ENCODE measurements around the gene KCNQ5. TPM values are rescaled to one million over a fixed set of nuclear protein-coding genes. Genes with fewer than 3 reads are reported as not detected.

KCNQ5 gene
- total and polyA plus RNA-seq, 10 of the 15 experiments (the other 5 are each of a cell fraction or from before 2014, with no cell fraction given), result 0.60 to 16.2 (median 3.2) TPM

DNA sequence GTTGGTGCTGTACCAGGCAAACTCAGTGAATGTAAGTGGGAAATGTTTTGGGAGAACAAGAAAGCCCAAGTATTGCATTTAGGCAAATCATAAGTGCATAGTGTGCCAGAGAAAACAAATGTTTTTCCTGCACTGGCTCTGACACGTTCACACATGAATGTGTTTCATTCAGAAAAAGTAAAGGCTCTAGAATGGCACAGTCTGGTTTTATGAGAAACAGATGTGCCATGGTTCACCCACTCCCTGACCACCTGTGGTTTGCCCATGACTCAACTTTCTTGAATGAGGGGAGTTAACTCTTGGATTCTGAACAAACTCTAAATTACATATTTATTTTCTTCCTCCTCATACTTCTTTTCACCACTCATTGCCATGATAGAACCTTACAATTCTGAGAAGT, 126.9 kb downstream of the KCNQ5 start:
- CTCF ChIA-PET, result interaction anchor here (1.3 kb wide), 1 partner anchor 121 kb away, joined by 3 read pairs; no protein-coding TSS in a partner anchor
- BruUV-seq (replicated peaks), result no TSS peak
- no peak for FAIRE-seq

GRCh38 chr6:72755752-72756151, 133.9 kb downstream of the KCNQ5 start:
- Histone ChIP-seq H3K4me1 (ENCODE audit: control insufficient read depth, insufficient read depth, low read length) (no peaks in the 10 kb centered on the region; the same call in 1 of the 2 replicates), H4K20me1 (ENCODE audit: control insufficient read depth, insufficient read depth) (no peaks in the 10 kb centered on the region), H2AFZ (ENCODE audit: control insufficient read depth, low read depth, low read length) (no peak overlapping the region), H3K9ac (ENCODE audit: control insufficient read depth, insufficient read depth, low read length) (no peak overlapping the region), H3K36me3 (ENCODE audit: control insufficient read depth in 2 of 2, insufficient read depth in 2 of 2, low read length in 1 of 2) (no peaks in the 10 kb centered on the region), H3K4me2 (ENCODE audit: control insufficient read depth, insufficient read depth) (no peak overlapping the region), H3K27me3 (replicated peaks in 1 of 2; ENCODE audit: control insufficient read depth in 2 of 2, insufficient read depth in 2 of 2, low read length in 1 of 2) (no peaks in the 10 kb centered on the region), H3K9me3 (replicated peaks; ENCODE audit: control insufficient read depth, insufficient read depth, low read length) (no peaks in the 10 kb centered on the region), H3K4me3 (no peak overlapping the region), H3K79me2 (ENCODE audit: control insufficient read depth, insufficient read depth, low read length) (peaks cover 1% of the 10 kb centered on the region; the same call in 1 of the 2 replicates), H3K27ac (ENCODE audit: control insufficient read depth, insufficient read depth) (no peak overlapping the region)
- ChIA-PET RAD21 (ENCODE audit: unreplicated experiment) (interaction anchor here (0.9 kb wide), 1 partner anchor 107 kb away, joined by 3 read pairs; no protein-coding TSS in a partner anchor), POLR2A (no interaction called here), CTCF (no interaction called here), SMC1A (ENCODE audit: uncharacterized antibody, unreplicated experiment) (no interaction called here)
- TF ChIP-seq, protein P1, sequence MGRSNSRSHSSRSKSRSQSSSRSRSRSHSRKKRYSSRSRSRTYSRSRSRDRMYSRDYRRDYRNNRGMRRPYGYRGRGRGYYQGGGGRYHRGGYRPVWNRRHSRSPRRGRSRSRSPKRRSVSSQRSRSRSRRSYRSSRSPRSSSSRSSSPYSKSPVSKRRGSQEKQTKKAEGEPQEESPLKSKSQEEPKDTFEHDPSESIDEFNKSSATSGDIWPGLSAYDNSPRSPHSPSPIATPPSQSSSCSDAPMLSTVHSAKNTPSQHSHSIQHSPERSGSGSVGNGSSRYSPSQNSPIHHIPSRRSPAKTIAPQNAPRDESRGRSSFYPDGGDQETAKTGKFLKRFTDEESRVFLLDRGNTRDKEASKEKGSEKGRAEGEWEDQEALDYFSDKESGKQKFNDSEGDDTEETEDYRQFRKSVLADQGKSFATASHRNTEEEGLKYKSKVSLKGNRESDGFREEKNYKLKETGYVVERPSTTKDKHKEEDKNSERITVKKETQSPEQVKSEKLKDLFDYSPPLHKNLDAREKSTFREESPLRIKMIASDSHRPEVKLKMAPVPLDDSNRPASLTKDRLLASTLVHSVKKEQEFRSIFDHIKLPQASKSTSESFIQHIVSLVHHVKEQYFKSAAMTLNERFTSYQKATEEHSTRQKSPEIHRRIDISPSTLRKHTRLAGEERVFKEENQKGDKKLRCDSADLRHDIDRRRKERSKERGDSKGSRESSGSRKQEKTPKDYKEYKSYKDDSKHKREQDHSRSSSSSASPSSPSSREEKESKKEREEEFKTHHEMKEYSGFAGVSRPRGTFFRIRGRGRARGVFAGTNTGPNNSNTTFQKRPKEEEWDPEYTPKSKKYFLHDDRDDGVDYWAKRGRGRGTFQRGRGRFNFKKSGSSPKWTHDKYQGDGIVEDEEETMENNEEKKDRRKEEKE (IDR thresholded peaks at IDR 0.05), result no peak
- TF ChIP-seq SUZ12 (IDR thresholded peaks at IDR 0.05; ENCODE audit: unreplicated experiment) (no peak), ZBTB40 (IDR thresholded peaks at IDR 0.05; ENCODE audit: borderline replicate concordance) (no peak)
- ATAC-seq, result no peak
- no peak for DNase-seq (ENCODE audit: low read depth, low spot score)
- WGBS (ENCODE audit: insufficient coverage, insufficient replicate concordance, low lambda C conversion rate, missing lambda C conversion rate), result 98% methylated on average over 2 of the region's 2 CpGs
- in situ Hi-C loops (cut with MboI) (no loop called here), intact Hi-C loops (cut with micrococcal nuclease; ENCODE audit: unreplicated experiment) (no loop called here)
- BruUV-seq (replicated peaks), result no TSS peak
- FAIRE-seq, result no peak

More for the DNA sequence above, 126.9 kb downstream of the KCNQ5 start:
- SMC1A ChIA-PET (ENCODE audit: uncharacterized antibody, unreplicated experiment), result interaction anchor here (0.8 to 2.0 kb wide), 3 partner anchors 10 to 47 kb away, joined by 3 to 6 read pairs (median 3); no protein-coding TSS in a partner anchor
- Histone ChIP-seq H4K20me1 (ENCODE audit: control insufficient read depth, insufficient read depth) (no peaks in the 10 kb centered on the region), H3K79me2 (ENCODE audit: control insufficient read depth, insufficient read depth, low read length) (peaks cover 10% of the 10 kb centered on the region), H3K4me1 (ENCODE audit: control insufficient read depth, insufficient read depth, low read length) (peaks cover 4% of the 10 kb centered on the region; the same call in 1 of the 2 replicates), H3K9ac (ENCODE audit: control insufficient read depth, insufficient read depth, low read length) (no peak overlapping the region), H3K9me3 (replicated peaks; ENCODE audit: control insufficient read depth, insufficient read depth, low read length) (no peaks in the 10 kb centered on the region), H3K27me3 (replicated peaks in 1 of 2; ENCODE audit: control insufficient read depth in 2 of 2, insufficient read depth in 2 of 2, low read length in 1 of 2) (no peaks in the 10 kb centered on the region), H3K4me2 (ENCODE audit: control insufficient read depth, insufficient read depth) (peak overlapping the region; percentile 10; the same call in 1 of the 2 replicates), H3K36me3 (ENCODE audit: control insufficient read depth in 2 of 2, insufficient read depth in 2 of 2, low read length in 1 of 2) (no peaks in the 10 kb centered on the region; a peak in 1 of 4 replicates), H3K27ac (ENCODE audit: control insufficient read depth, insufficient read depth) (0 out of 2 replicates have a peak overlapping the region, but pooled peaks have one; percentile 9), H3K4me3 (no peak overlapping the region), H2AFZ (ENCODE audit: control insufficient read depth, low read depth, low read length) (no peak overlapping the region)
- POLR2A ChIA-PET, result no interaction called here
- DNase-seq (ENCODE audit: low read depth, low spot score) (no peak), ATAC-seq (no peak)
- intact Hi-C loops (cut with micrococcal nuclease; ENCODE audit: unreplicated experiment), result no loop called here
- in situ Hi-C loops (cut with MboI), result no loop called here
- RAD21 ChIA-PET (ENCODE audit: unreplicated experiment), result interaction anchor here (1.0 to 1.1 kb wide), 2 partner anchors 9 to 60 kb away, joined by 3 to 4 read pairs; no protein-coding TSS in a partner anchor
- TF ChIP-seq STAT3 (IDR thresholded peaks at IDR 0.05; ENCODE audit: low read depth, low read length) (no peak), RUNX3 (IDR thresholded peaks at IDR 0.05; ENCODE audit: low read length) (peak; percentile 44)
- 0% methylated on average over 1 of the region's 1 CpG for WGBS (ENCODE audit: insufficient coverage, insufficient replicate concordance, low lambda C conversion rate, missing lambda C conversion rate)

Measured in GM12878 (cell line).